Measurements from ENCODE around the gene SETBP1.

Gene SETBP1

GRCh38 chr18:44988821-44989587, 308.3 kb downstream of the SETBP1 start:
- Histone ChIP-seq H3K4me3 (ENCODE audit: low read depth, low read length, poor library complexity, severe bottlenecking) (no peak overlapping the region), H3F3A (ENCODE audit: insufficient read depth, low read length) (no peaks in the 10 kb centered on the region), H3K9me2 (ENCODE audit: low read depth, low read length) (no peaks in the 10 kb centered on the region), H3K4me1 (ENCODE audit: insufficient read depth, low read length, severe bottlenecking) (no peaks in the 10 kb centered on the region), H3K79me2 (ENCODE audit: insufficient read depth, low read length) (no peaks in the 10 kb centered on the region), H3K27me3 (ENCODE audit: insufficient read depth, low read length) (no peaks in the 10 kb centered on the region), H3K9me3 (ENCODE audit: low read length) (peaks cover 7% of the 10 kb centered on the region), H3K4me2 (ENCODE audit: low read length) (no peak overlapping the region), H3K9ac (ENCODE audit: low read length) (no peak overlapping the region), H3K27ac (ENCODE audit: low read depth, low read length, poor library complexity, severe bottlenecking) (no peak overlapping the region), H3K36me3 (ENCODE audit: insufficient read depth, low read length) (no peaks in the 10 kb centered on the region), H2AFZ (ENCODE audit: low read length) (no peak overlapping the region), H4K20me1 (ENCODE audit: insufficient read depth, low read length) (no peaks in the 10 kb centered on the region)
- TF ChIP-seq EZH2 (IDR thresholded peaks at IDR 0.05; ENCODE audit: borderline replicate concordance, low read length): no peak
- TF ChIP-seq CTCF (IDR thresholded peaks at IDR 0.05; ENCODE audit: low read length): no peak

GRCh38 chr18:44996261-44996660, 315.6 kb downstream of the SETBP1 start:
- Histone ChIP-seq H3K36me3 (ENCODE audit: insufficient read depth, low read length) (no peaks in the 10 kb centered on the region), H3K9ac (ENCODE audit: low read length) (no peak overlapping the region), H4K20me1 (ENCODE audit: insufficient read depth, low read length) (no peaks in the 10 kb centered on the region), H2AFZ (ENCODE audit: low read length) (no peak overlapping the region), H3K9me3 (ENCODE audit: low read length) (no peaks in the 10 kb centered on the region), H3K4me2 (ENCODE audit: low read length) (no peak overlapping the region), H3K4me1 (ENCODE audit: insufficient read depth, low read length, severe bottlenecking) (peaks cover 7% of the 10 kb centered on the region), H3K27ac (ENCODE audit: low read depth, low read length, poor library complexity, severe bottlenecking) (peak overlapping the region; percentile 14), H3K9me2 (ENCODE audit: low read depth, low read length) (no peaks in the 10 kb centered on the region), H3K4me3 (ENCODE audit: low read depth, low read length, poor library complexity, severe bottlenecking) (no peak overlapping the region), H3K79me2 (ENCODE audit: insufficient read depth, low read length) (no peaks in the 10 kb centered on the region), H3K27me3 (ENCODE audit: insufficient read depth, low read length) (no peaks in the 10 kb centered on the region), H3F3A (ENCODE audit: insufficient read depth, low read length) (no peaks in the 10 kb centered on the region)
- TF ChIP-seq EZH2 (IDR thresholded peaks at IDR 0.05; ENCODE audit: borderline replicate concordance, low read length): no peak
- TF ChIP-seq CTCF (IDR thresholded peaks at IDR 0.05; ENCODE audit: low read length): no peak

GRCh38 chr18:44997174-44997573, 316.5 kb downstream of the SETBP1 start:
- Histone ChIP-seq H3K27ac (ENCODE audit: low read depth, low read length, poor library complexity, severe bottlenecking) (no peak overlapping the region), H2AFZ (ENCODE audit: low read length) (no peak overlapping the region), H3K9me3 (ENCODE audit: low read length) (no peaks in the 10 kb centered on the region), H4K20me1 (ENCODE audit: insufficient read depth, low read length) (no peaks in the 10 kb centered on the region), H3K4me3 (ENCODE audit: low read depth, low read length, poor library complexity, severe bottlenecking) (no peak overlapping the region), H3K4me2 (ENCODE audit: low read length) (no peak overlapping the region), H3K36me3 (ENCODE audit: insufficient read depth, low read length) (no peaks in the 10 kb centered on the region), H3K9ac (ENCODE audit: low read length) (no peak overlapping the region), H3F3A (ENCODE audit: insufficient read depth, low read length) (no peaks in the 10 kb centered on the region), H3K27me3 (ENCODE audit: insufficient read depth, low read length) (no peaks in the 10 kb centered on the region), H3K9me2 (ENCODE audit: low read depth, low read length) (no peaks in the 10 kb centered on the region), H3K79me2 (ENCODE audit: insufficient read depth, low read length) (no peaks in the 10 kb centered on the region), H3K4me1 (ENCODE audit: insufficient read depth, low read length, severe bottlenecking) (peaks cover 7% of the 10 kb centered on the region)
- TF ChIP-seq EZH2 (IDR thresholded peaks at IDR 0.05; ENCODE audit: borderline replicate concordance, low read length): no peak
- no peak for TF ChIP-seq CTCF (IDR thresholded peaks at IDR 0.05; ENCODE audit: low read length)
